H9 (cell line): Measurements from ENCODE around the gene BPIFB2. TPM values are rescaled to one million over a fixed set of nuclear protein-coding genes. Genes with fewer than 3 reads are reported as not detected.

Source experiments
- DNase-seq: peaks from one replicate; pipeline ENCODE4 v3.0.0-alpha.2; 2017
- H2AFZ ChIP-seq: one replicate; pipeline ENCODE4 v1.6.1; 2013; ENCODE audit warnings: mild to moderate bottlenecking, low read length, control low read depth, moderate library complexity
- H2AK5ac ChIP-seq: 2 replicates; pipeline ENCODE4 v1.6.1; 2013; ENCODE audit warnings: low read length, control low read depth, mixed read lengths; ENCODE audit not compliant: insufficient read length
- H2BK120ac ChIP-seq: one replicate; pipeline ENCODE4 v1.6.1; 2013; ENCODE audit warnings: low read depth, mild to moderate bottlenecking, low read length, control low read depth, inconsistent platforms; ENCODE audit not compliant: poor library complexity, severe bottlenecking
- H2BK12ac ChIP-seq: 2 replicates; pipeline ENCODE4 v1.6.1; 2013; ENCODE audit warnings: low read length, control low read depth, mixed read lengths, low read depth; ENCODE audit not compliant: insufficient read length
- H2BK15ac ChIP-seq: 2 replicates; pipeline ENCODE4 v1.6.1; 2013; ENCODE audit warnings: low read depth, low read length, control low read depth
- H2BK20ac ChIP-seq: one replicate; pipeline ENCODE4 v1.6.1; 2013; ENCODE audit warnings: low read depth, mild to moderate bottlenecking, low read length, control low read depth, inconsistent platforms; ENCODE audit not compliant: poor library complexity, severe bottlenecking
- H2BK5ac ChIP-seq: 2 replicates; pipeline ENCODE4 v1.6.1; 2013; ENCODE audit warnings: low read length, control low read depth, mixed read lengths; ENCODE audit not compliant: insufficient read length
- H3K14ac ChIP-seq: 2 replicates; pipeline ENCODE4 v1.6.1; 2013; ENCODE audit warnings: low read length, control low read depth; ENCODE audit not compliant: insufficient read depth
- H3K18ac ChIP-seq: 2 replicates; pipeline ENCODE4 v1.6.1; 2013; ENCODE audit warnings: low read depth, mild to moderate bottlenecking, mixed read lengths, low read length, control low read depth; ENCODE audit not compliant: insufficient read length
- H3K23ac ChIP-seq: 2 replicates; pipeline ENCODE4 v1.6.1; 2013; ENCODE audit warnings: low read length, control low read depth, mixed read lengths, low read depth; ENCODE audit not compliant: insufficient read length
- H3K23me2 ChIP-seq: 2 replicates; pipeline ENCODE4 v1.6.1; 2013; ENCODE audit warnings: low read depth, mild to moderate bottlenecking, mixed read lengths, low read length, control low read depth; ENCODE audit not compliant: insufficient read length, poor library complexity, severe bottlenecking
- H3K27ac ChIP-seq: 2 replicates; pipeline ENCODE4 v1.5.1; 2013; ENCODE audit warnings: low read length, control low read depth, mixed read lengths, low read depth; ENCODE audit not compliant: insufficient read length
- H3K27me3 ChIP-seq: 2 replicates; pipeline ENCODE4 v1.6.1; 2013; ENCODE audit warnings: low read length, control low read depth, inconsistent platforms; ENCODE audit not compliant: insufficient read depth
- H3K4ac ChIP-seq: 2 replicates; pipeline ENCODE4 v1.6.1; 2013; ENCODE audit warnings: low read depth, mild to moderate bottlenecking, control low read depth, inconsistent platforms, low read length, moderate library complexity
- H3K4me1 ChIP-seq: 2 replicates; pipeline ENCODE4 v1.6.1; 2013; ENCODE audit warnings: low read length, control low read depth, inconsistent platforms; ENCODE audit not compliant: insufficient read depth
- H3K4me2 ChIP-seq: 2 replicates; pipeline ENCODE4 v1.6.1; 2013; ENCODE audit warnings: low read length, control low read depth, mixed read lengths; ENCODE audit not compliant: insufficient read length, insufficient read depth
- H3K56ac ChIP-seq: 2 replicates; pipeline ENCODE4 v1.6.1; 2013; ENCODE audit warnings: low read depth, mild to moderate bottlenecking, mixed read lengths, low read length, control low read depth; ENCODE audit not compliant: insufficient read length
- H3K79me1 ChIP-seq: 2 replicates; pipeline ENCODE4 v1.6.1; 2013; ENCODE audit warnings: low read depth, mild to moderate bottlenecking, moderate library complexity, low read length, control low read depth, inconsistent platforms; ENCODE audit not compliant: insufficient read depth, poor library complexity, severe bottlenecking
- H3K79me2 ChIP-seq: 2 replicates; pipeline ENCODE4 v1.6.1; 2013; ENCODE audit warnings: low read length, control low read depth, inconsistent platforms; ENCODE audit not compliant: insufficient read depth
- H3K9ac ChIP-seq: 2 replicates; pipeline ENCODE4 v1.6.1; 2013; ENCODE audit warnings: low read length, control low read depth, mixed read lengths; ENCODE audit not compliant: insufficient read length; ENCODE audit errors: extremely low read depth
- H3K9me3 ChIP-seq: one replicate; pipeline ENCODE4 v1.6.1; 2013; ENCODE audit warnings: low read depth, low read length, inconsistent platforms; ENCODE audit not compliant: control insufficient read depth
- H3T11ph ChIP-seq: one replicate; pipeline ENCODE4 v1.6.1; 2013; ENCODE audit warnings: mild to moderate bottlenecking, low read length, control low read depth, inconsistent platforms
- H4K20me1 ChIP-seq: one replicate; pipeline ENCODE4 v1.6.1; 2013; ENCODE audit not compliant: control insufficient read depth, insufficient read length, insufficient read depth
- H4K5ac ChIP-seq: 2 replicates; pipeline ENCODE4 v1.6.1; 2013; ENCODE audit warnings: low read depth, mild to moderate bottlenecking, mixed read lengths, low read length, control low read depth; ENCODE audit not compliant: insufficient read length
- H4K8ac ChIP-seq: replicated peaks from 2 replicates; pipeline ENCODE4 v1.6.1; 2013; ENCODE audit warnings: low read length, control low read depth, mixed read lengths, low read depth; ENCODE audit not compliant: insufficient read length
- H4K91ac ChIP-seq: 2 replicates; pipeline ENCODE4 v1.6.1; 2013; ENCODE audit warnings: low read depth, mild to moderate bottlenecking, moderate library complexity, mixed read lengths, low read length, control low read depth; ENCODE audit not compliant: insufficient read length
- H3K27ac Mint-ChIP-seq, 3 experiments: 2 replicates in 2 of 3; 3 replicates in 1 of 3; pipeline ENCODE4 v1.8.0; 2020 to 2021; ENCODE audit warnings: mixed read lengths in 3 of 3, mild to moderate bottlenecking in 1 of 3, moderate library complexity in 1 of 3
- H3K27me3 Mint-ChIP-seq: 2 replicates; pipeline ENCODE4 v1.8.0; 2021; ENCODE audit warnings: low read depth, mild to moderate bottlenecking, moderate library complexity, mixed read lengths
- H3K36me3 Mint-ChIP-seq, 3 experiments: 2 replicates in 2 of 3; 3 replicates in 1 of 3; pipeline ENCODE4 v1.8.0; 2020 to 2021; ENCODE audit warnings: low read depth in 3 of 3, mixed read lengths in 3 of 3; ENCODE audit not compliant: insufficient read depth in 1 of 3
- H3K4me1 Mint-ChIP-seq, 2 experiments: 2 replicates each; pipeline ENCODE4 v1.8.0; 2020; ENCODE audit warnings: mixed read lengths in 2 of 2
- H3K4me3 Mint-ChIP-seq, 2 experiments: 2 replicates in 1 of 2; 3 replicates in 1 of 2; pipeline ENCODE4 v1.8.0; 2020 to 2021; ENCODE audit warnings: mild to moderate bottlenecking in 2 of 2, mixed read lengths in 2 of 2, moderate library complexity in 1 of 2
- H3K9me3 Mint-ChIP-seq, 2 experiments: 2 replicates in 1 of 2; 3 replicates in 1 of 2; pipeline ENCODE4 v1.8.0; 2020; ENCODE audit warnings: mild to moderate bottlenecking in 2 of 2, mixed read lengths in 2 of 2, moderate library complexity in 1 of 2
- WGBS: extraction: QIAGEN DNeasy Blood & Tissue Kit; methylation state at CpG from one replicate; pipeline ENCODE4 v1.1.7; 2013; ENCODE audit warnings: missing lambda C conversion rate, low lambda C conversion rate, mixed read lengths; ENCODE audit not compliant: insufficient read length; ENCODE audit errors: extremely low coverage; 5-methylcytosine and 5-hydroxymethylcytosine counted together
- total RNA-seq: library from RNA; stranded (reverse); gene quantifications from 2 replicates; pipeline ENCODE4 v1.2.1, GENCODE V29; 2021
- TF ChIP-seq, protein P1 (sequence below): fragments of 200-600 bp; sonication (generic); conservative IDR thresholded peaks from 3 replicates; pipeline ENCODE4 v1.8.0; 2021; ENCODE audit warnings: antibody characterized with exemption, mild to moderate bottlenecking

The BPIFB2 gene
- total RNA-seq, 1 experiment from 2014 or later, result not detected

DNA sequence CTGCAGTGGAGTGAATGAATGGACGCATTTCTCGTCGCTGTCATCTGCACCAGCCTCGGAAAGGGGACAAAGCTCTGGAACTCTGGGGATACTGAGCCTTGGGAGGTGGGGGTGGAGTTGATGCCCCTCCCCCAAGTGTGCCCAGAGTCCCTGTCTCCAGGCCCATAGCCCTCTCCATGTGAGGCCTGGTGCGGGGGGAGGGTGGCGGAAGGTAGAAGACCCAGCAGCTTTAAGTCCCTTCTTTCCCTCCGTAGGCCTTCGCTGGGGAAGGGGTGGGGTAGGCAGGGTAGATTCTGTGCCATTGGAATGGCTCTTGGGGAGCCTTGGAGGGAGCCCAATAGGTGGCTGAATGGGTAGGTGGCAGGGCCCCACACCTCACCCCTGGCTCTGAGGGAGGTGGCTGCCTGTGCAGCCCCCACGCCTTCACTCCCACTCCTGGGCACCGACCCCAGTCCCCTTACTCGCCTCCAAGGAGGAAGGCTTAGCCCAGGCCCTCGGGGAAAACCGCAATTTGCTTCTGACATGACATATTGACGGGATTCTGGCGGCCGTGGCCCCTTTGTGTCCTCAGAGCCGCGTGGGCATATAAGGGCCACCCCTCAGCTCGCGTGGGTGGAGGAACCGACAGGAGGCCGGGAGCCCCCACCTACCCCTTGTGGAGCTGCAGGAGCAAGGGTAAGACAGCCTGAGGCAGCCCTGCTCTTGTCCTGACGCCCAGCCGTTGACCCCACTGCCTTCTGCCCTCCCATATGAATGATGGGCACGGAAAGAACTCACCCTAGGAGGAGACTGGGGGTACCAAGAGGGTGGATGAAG, 46.0 kb downstream of the BPIFB2 start, which contains the start of gene BPIFB3:
Gene BPIFB3 (plus strand): TSS at position 613 of the 816 bp plus-strand sequence. CDS start 1,533 bp downstream, outside the sequence.
- Histone ChIP-seq H2BK15ac (no peak within 1 kb of the TSS), H3K9me3 (no peaks in the 10 kb centered on the region), H3K27me3 (no peaks in the 10 kb centered on the region), H4K91ac (no peak within 1 kb of the TSS), H4K5ac (no peak within 1 kb of the TSS), H2AK5ac (no peak within 1 kb of the TSS), H3K14ac (peak within 1 kb of the TSS; percentile 19), H2BK5ac (no peak within 1 kb of the TSS), H3K79me2 (no peaks in the 10 kb centered on the region), H3K27ac (no peak within 1 kb of the TSS), H3K23ac (no peak within 1 kb of the TSS), H2AFZ (no peak within 1 kb of the TSS), H3K56ac (no peak within 1 kb of the TSS), H3K79me1 (no peaks in the 10 kb centered on the region), H2BK120ac (no peak within 1 kb of the TSS), H3K4ac (no peak within 1 kb of the TSS), H4K8ac (no peak within 1 kb of the TSS), H4K20me1 (no peaks in the 10 kb centered on the region), H2BK20ac (no peak within 1 kb of the TSS), H3K23me2 (no peaks in the 10 kb centered on the region), H2BK12ac (no peak within 1 kb of the TSS), H3K18ac (no peak within 1 kb of the TSS), H3K4me1 (no peaks in the 10 kb centered on the region), H3K9ac (no peak within 1 kb of the TSS), H3K4me2 (no peak within 1 kb of the TSS), H3T11ph (no peak within 1 kb of the TSS)
- Mint-ChIP-seq H3K4me3 (no peak within 1 kb of the TSS; a peak in 2 of 5 replicates), H3K4me1 (peaks cover 8% of the 10 kb centered on the region in 2 experiments), H3K9me3 (peaks cover 0 to 2% of the 10 kb centered on the region in 2 experiments; a peak in 1 of 5 replicates), H3K27ac (peak within 1 kb of the TSS in 2 of 3 experiments; percentile 7 to 76; a peak in 2 of 7 replicates), H3K27me3 (peaks cover 4% of the 10 kb centered on the region; the same call in 1 of the 2 replicates), H3K36me3 (no peaks in the 10 kb centered on the region)
- WGBS, result no CpG with 5 or more reads among the region's 25 CpGs
- TF ChIP-seq, protein P1, sequence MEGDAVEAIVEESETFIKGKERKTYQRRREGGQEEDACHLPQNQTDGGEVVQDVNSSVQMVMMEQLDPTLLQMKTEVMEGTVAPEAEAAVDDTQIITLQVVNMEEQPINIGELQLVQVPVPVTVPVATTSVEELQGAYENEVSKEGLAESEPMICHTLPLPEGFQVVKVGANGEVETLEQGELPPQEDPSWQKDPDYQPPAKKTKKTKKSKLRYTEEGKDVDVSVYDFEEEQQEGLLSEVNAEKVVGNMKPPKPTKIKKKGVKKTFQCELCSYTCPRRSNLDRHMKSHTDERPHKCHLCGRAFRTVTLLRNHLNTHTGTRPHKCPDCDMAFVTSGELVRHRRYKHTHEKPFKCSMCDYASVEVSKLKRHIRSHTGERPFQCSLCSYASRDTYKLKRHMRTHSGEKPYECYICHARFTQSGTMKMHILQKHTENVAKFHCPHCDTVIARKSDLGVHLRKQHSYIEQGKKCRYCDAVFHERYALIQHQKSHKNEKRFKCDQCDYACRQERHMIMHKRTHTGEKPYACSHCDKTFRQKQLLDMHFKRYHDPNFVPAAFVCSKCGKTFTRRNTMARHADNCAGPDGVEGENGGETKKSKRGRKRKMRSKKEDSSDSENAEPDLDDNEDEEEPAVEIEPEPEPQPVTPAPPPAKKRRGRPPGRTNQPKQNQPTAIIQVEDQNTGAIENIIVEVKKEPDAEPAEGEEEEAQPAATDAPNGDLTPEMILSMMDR, result no peak
- no peak for DNase-seq
